Hypothalamus (tissue), 51 donors: ENCODE measurements around the gene ZNF649.

ENCODE experiments used
- DNase-seq, 51 donors: peaks; one replicate each; lab custom pipeline; 2025; lab: John Stamatoyannopoulos, UW

Gene ZNF649

DNA sequence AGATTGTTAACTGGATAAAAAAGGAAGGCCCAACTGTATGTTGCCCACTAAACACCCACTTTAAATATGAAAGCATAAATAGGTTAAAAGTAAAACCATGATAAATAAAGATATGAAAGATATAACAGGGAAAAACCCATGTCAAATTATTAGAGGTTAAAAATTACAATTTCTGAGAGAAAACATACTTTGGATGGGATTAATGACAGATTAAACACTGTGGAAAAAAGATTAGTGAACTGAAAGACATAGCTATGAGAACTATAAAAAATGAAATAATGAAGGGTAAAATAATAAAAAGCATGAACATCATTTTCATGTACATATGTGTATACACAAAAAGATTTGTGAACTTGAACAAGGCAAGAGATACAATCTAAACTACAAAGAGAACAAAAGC, 14.9 kb downstream of the ZNF649 start:
- no peak for DNase-seq

GRCh38 chr19:51887522-51888498, 17.0 kb downstream of the ZNF649 start, which contains the start of gene ZNF577:
Gene ZNF577 (minus strand): TSS chr19:51887951. CDS start chr19:51880382, 7,569 bp downstream.
- peak in 50 of 51 donors; percentile 21 to 93 (median 75) for DNase-seq

DNA sequence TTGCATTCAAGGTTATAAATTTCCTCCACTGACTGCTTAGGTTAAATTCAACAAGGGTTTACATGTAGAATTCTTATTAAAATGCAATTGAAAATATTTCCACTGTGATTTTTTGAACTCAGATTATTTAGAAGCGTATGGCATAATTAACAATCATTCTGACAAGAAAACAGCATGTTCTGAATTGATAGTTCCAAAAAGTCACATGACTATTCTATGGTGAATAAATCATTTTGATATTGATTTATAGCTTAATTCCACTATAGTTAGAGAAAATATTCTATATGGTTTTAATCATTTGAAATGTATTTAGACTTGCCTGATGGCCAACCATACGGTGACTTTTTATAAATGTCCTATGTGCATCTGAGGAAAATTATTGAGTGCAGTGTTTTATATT, 20.1 kb downstream of the ZNF649 start:
- DNase-seq, result no peak

DNA sequence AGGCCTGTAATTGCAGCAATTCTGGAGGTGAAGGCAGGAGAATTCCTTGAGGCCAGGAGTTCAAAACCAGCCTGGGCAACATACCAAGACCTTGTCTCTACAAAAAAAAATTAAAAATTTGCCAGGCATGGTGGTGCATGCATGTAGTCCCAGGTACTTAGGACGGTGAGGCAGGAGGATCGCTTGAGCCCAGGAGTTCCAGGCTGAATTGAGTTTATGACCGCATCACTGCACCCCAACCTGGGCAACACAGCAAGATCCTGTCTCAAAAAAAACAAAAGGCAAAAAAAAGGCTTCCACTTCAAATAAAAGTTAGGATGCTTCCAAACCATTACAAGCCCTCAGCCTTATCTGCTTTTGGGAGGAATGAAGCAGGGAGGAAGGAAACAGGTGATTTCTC, 22.3 kb downstream of the ZNF649 start:
- no peak for DNase-seq

DNA sequence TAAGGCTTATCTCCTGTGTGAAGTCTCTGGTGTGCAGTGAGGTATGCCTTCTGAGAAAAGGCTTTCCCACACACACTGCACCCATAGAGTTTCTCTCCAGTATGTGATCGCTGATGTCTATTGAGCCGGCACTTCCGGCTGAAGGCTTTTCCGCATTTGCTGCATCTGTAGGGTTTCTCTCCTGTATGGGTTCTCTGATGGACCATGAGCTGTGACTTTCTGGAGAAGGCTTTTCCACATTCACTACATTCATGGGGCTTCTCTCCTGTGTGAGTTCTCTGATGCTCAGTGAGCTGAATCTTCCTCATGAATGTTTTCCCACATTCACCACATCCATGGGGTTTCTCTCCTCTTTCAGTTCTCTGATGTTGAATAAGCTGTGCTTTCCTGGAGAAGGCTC, 31.7 kb downstream of the ZNF649 start:
- no peak for DNase-seq

DNA sequence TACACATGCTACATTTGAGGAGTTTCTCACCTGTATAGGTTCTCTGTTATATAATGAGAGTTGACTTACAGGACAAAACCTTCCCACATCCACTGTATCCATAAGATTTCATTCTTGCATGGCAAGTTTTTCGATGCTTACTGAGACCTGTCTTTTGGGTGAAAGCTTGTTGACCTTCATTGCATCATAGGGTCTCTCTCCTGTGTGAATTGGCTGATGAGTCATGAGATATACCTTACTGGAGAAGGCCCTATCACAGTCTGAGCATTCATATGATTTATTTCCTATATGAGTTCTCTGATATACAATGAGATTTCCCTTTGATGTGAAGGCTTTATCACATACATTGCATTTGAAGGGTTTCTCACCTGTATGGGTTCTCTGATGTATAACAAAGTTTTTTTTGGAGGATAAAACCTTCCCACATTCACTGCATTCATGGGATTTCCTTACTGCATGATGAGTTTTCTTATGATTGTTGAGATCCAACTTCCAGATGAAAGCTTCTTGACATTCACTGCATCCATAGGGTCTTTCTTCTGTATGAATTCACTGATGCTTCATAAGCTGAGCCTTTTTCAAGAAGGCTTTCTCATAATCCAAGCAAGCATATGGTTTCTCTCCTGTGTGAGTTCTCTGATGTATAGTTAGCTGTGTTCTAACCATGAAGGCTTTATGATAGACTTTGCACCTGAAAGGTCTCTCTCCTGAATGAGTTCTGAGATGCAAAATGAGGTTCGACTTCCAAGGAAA, 42.8 kb downstream of the ZNF649 start:
- DNase-seq, result no peak
